Measurements from ENCODE around the gene CHRNA10.

Gene CHRNA10

DNA sequence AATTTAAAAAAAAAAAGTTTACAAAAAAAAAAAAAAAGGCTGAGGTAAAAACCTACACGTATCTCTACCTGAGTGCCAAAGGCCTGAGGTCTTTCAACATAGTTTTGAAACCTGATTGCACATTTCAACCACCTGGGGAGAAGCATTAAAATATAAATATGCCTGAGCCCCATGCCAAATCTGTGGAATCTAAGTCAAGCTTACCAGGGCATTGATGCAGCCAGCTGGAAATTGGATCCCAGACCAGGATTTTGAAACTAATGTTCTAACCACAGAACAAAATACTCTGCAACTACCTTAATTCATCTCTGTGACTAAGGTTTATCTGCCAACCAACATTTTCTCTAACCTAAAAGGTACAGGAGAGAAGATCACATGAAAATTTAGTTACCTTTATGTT is 38.8 kb upstream of the CHRNA10 start:
- H3F3A ChIP-seq (ENCODE audit: insufficient read depth, low read length), result 0 out of 2 replicates have a peak, but pooled peaks cover 3% of the 10 kb centered on the region
- no peak overlapping the region for H3K9ac ChIP-seq (ENCODE audit: low read length)
- no peaks in the 10 kb centered on the region for H3K9me3 ChIP-seq (ENCODE audit: low read length)
- no peaks in the 10 kb centered on the region for H3K4me1 ChIP-seq (ENCODE audit: insufficient read depth, low read length, severe bottlenecking)
- peaks cover 88% of the 10 kb centered on the region for H3K36me3 ChIP-seq (ENCODE audit: insufficient read depth, low read length)
- no peaks in the 10 kb centered on the region for H3K79me2 ChIP-seq (ENCODE audit: insufficient read depth, low read length)
- no peak overlapping the region for H3K27ac ChIP-seq (ENCODE audit: low read depth, low read length, poor library complexity, severe bottlenecking)
- no peak overlapping the region for H3K4me3 ChIP-seq (ENCODE audit: low read depth, low read length, poor library complexity, severe bottlenecking)
- no peak overlapping the region for H2AFZ ChIP-seq (ENCODE audit: low read length)
- no peak overlapping the region for H3K4me2 ChIP-seq (ENCODE audit: low read length)
- no peaks in the 10 kb centered on the region for H4K20me1 ChIP-seq (ENCODE audit: insufficient read depth, low read length)
- no peaks in the 10 kb centered on the region for H3K27me3 ChIP-seq (ENCODE audit: insufficient read depth, low read length)
- no peaks in the 10 kb centered on the region for H3K9me2 ChIP-seq (ENCODE audit: low read depth, low read length)
- TF ChIP-seq, protein P1, sequence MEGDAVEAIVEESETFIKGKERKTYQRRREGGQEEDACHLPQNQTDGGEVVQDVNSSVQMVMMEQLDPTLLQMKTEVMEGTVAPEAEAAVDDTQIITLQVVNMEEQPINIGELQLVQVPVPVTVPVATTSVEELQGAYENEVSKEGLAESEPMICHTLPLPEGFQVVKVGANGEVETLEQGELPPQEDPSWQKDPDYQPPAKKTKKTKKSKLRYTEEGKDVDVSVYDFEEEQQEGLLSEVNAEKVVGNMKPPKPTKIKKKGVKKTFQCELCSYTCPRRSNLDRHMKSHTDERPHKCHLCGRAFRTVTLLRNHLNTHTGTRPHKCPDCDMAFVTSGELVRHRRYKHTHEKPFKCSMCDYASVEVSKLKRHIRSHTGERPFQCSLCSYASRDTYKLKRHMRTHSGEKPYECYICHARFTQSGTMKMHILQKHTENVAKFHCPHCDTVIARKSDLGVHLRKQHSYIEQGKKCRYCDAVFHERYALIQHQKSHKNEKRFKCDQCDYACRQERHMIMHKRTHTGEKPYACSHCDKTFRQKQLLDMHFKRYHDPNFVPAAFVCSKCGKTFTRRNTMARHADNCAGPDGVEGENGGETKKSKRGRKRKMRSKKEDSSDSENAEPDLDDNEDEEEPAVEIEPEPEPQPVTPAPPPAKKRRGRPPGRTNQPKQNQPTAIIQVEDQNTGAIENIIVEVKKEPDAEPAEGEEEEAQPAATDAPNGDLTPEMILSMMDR (IDR thresholded peaks at IDR 0.05; ENCODE audit: low read length), result no peak
- TF ChIP-seq EZH2 (IDR thresholded peaks at IDR 0.05; ENCODE audit: borderline replicate concordance, low read length), result no peak

DNA sequence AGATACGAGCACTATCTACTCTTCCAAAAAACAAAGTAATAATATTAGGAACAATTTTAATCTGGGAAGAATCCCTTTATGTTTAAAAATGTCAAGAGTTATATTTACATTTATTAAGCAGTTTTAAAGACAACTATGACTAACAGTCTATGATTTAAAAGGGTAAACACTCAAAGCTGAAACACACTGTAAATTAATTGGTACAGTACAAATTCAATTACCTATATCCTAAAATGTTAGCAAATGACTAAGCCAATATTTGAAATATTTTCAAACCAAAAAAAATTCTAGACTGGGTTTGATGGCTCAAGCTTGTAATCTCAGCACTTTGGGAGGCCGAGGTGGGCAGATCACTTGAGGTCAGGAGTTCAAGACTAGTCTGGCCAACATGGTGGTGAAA is 36.0 kb upstream of the CHRNA10 start:
- peaks cover 89% of the 10 kb centered on the region for H3K36me3 ChIP-seq (ENCODE audit: insufficient read depth, low read length)

DNA sequence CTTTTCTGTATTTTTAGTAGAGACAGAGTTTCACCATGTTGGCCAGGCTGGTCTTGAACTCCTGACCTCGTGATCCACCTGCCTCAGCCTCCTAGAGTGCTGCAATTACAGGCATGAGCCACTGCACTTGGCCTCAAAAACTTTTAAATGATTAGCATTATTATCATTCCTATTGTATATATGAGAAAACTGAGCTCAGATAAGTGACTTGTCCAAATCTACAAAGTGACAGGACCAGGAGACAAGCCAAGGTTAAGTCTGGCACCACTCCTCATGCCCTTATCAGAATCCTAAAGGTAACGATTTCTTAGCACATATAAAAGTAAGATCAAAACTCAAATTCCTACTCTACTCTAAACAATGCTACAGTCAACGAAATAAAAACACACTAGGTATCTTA is 32.2 kb upstream of the CHRNA10 start:
- TF ChIP-seq EZH2 (IDR thresholded peaks at IDR 0.05; ENCODE audit: borderline replicate concordance, low read length), result no peak
- TF ChIP-seq, protein P1 (IDR thresholded peaks at IDR 0.05; ENCODE audit: low read length), result no peak
- no peaks in the 10 kb centered on the region for H3K79me2 ChIP-seq (ENCODE audit: insufficient read depth, low read length)
- no peak overlapping the region for H3K4me2 ChIP-seq (ENCODE audit: low read length)
- H3F3A ChIP-seq (ENCODE audit: insufficient read depth, low read length), result no peaks in the 10 kb centered on the region
- no peaks in the 10 kb centered on the region for H3K9me2 ChIP-seq (ENCODE audit: low read depth, low read length)
- H3K27me3 ChIP-seq (ENCODE audit: insufficient read depth, low read length), result no peaks in the 10 kb centered on the region
- H3K36me3 ChIP-seq (ENCODE audit: insufficient read depth, low read length), result peaks cover 92% of the 10 kb centered on the region
- no peaks in the 10 kb centered on the region for H4K20me1 ChIP-seq (ENCODE audit: insufficient read depth, low read length)
- no peak overlapping the region for H2AFZ ChIP-seq (ENCODE audit: low read length)
- H3K27ac ChIP-seq (ENCODE audit: low read depth, low read length, poor library complexity, severe bottlenecking), result no peak overlapping the region
- H3K4me3 ChIP-seq (ENCODE audit: low read depth, low read length, poor library complexity, severe bottlenecking), result no peak overlapping the region
- H3K4me1 ChIP-seq (ENCODE audit: insufficient read depth, low read length, severe bottlenecking), result no peaks in the 10 kb centered on the region
- H3K9ac ChIP-seq (ENCODE audit: low read length), result no peak overlapping the region
- no peaks in the 10 kb centered on the region for H3K9me3 ChIP-seq (ENCODE audit: low read length)

More for the DNA sequence above, 36.0 kb upstream of the CHRNA10 start:
- Histone ChIP-seq H3K27ac (ENCODE audit: low read depth, low read length, poor library complexity, severe bottlenecking) (no peak overlapping the region), H3K79me2 (ENCODE audit: insufficient read depth, low read length) (no peaks in the 10 kb centered on the region), H3K4me1 (ENCODE audit: insufficient read depth, low read length, severe bottlenecking) (no peaks in the 10 kb centered on the region), H3K4me2 (ENCODE audit: low read length) (no peak overlapping the region), H3K4me3 (ENCODE audit: low read depth, low read length, poor library complexity, severe bottlenecking) (no peak overlapping the region), H3K27me3 (ENCODE audit: insufficient read depth, low read length) (no peaks in the 10 kb centered on the region), H3K9me2 (ENCODE audit: low read depth, low read length) (no peaks in the 10 kb centered on the region), H3F3A (ENCODE audit: insufficient read depth, low read length) (no peaks in the 10 kb centered on the region), H3K9me3 (ENCODE audit: low read length) (no peaks in the 10 kb centered on the region), H4K20me1 (ENCODE audit: insufficient read depth, low read length) (no peaks in the 10 kb centered on the region), H3K9ac (ENCODE audit: low read length) (no peak overlapping the region), H2AFZ (ENCODE audit: low read length) (no peak overlapping the region)
- TF ChIP-seq, protein P1 (IDR thresholded peaks at IDR 0.05; ENCODE audit: low read length), result no peak
- TF ChIP-seq EZH2 (IDR thresholded peaks at IDR 0.05; ENCODE audit: borderline replicate concordance, low read length), result no peak
